GM12891 (cell line): ENCODE results near the gene GRAMD2A.

ENCODE experiments used
- POLR2A ChIP-seq: IDR thresholded peaks from 2 replicates; pipeline ENCODE4 v1.6.1; 2011; ENCODE audit warnings: low read depth, low read length, control low read depth
- POLR2AphosphoS5 ChIP-seq: IDR thresholded peaks from 2 replicates; pipeline ENCODE4 v1.6.1; 2011; ENCODE audit warnings: low read depth, low read length, control low read depth
- POU2F2 ChIP-seq: IDR thresholded peaks from 2 replicates; pipeline ENCODE4 v1.6.1; 2011; ENCODE audit warnings: low read depth, mild to moderate bottlenecking, control low read depth, low read length, moderate library complexity
- TAF1 ChIP-seq: IDR thresholded peaks from 2 replicates; pipeline ENCODE4 v1.6.1; 2011; ENCODE audit warnings: low read depth, low read length, control low read depth

DNA sequence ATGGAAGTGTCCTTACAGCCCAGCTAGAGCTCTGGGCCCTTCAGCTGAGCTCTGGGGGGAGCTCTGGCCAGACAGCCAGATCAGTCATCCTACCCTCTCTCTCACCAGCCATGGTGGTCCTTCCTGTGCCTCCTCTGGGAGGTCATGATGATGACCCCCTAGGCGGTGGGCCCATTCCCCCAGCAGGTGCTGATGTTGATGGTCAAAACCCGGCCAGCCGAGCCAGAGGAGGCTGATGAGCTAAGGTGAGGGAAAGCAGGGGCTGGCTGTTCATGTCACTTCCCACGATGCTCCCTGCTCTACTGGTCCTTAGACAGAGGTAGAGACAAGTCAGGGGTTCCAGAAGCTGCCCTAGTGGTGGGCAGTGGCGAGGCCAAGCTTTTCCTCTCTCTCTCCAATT, 35.0 kb downstream of the GRAMD2A start:
- no peak for TF ChIP-seq POLR2A
- no peak for TF ChIP-seq POLR2AphosphoS5
- TF ChIP-seq POU2F2, result no peak
- TF ChIP-seq TAF1, result no peak
